Activated naive CD4-positive, alpha-beta T cell treated with anti-CD3 and anti-CD28 coated beads, Interleukin-2, amount 50 U/mL, for 72 hours (primary cell): ENCODE results near the gene RBM3. TPM values are rescaled to one million over a fixed set of nuclear protein-coding genes. Genes with fewer than 3 reads are reported as not detected.

ENCODE experiments used
- ATAC-seq, 2 donors: fragments of 150-1000 bp; cut with Tn5 transposase; 2 replicates each; pipeline ENCODE4 v1.10.0; 2021; ENCODE audit warnings: mild to moderate bottlenecking in 2 of 2, moderate library complexity in 2 of 2
- DNase-seq, 2 donors: peaks; one replicate each; pipeline ENCODE4 v3.0.0; 2021 to 2022; ENCODE audit warnings: low spot score in 2 of 2
- H3K27ac Mint-ChIP-seq, 2 donors: one replicate each; pipeline ENCODE4 v1.8.0; 2022; ENCODE audit warnings: mild to moderate bottlenecking in 2 of 2, mixed read lengths in 2 of 2
- H3K36me3 Mint-ChIP-seq, 2 donors: one replicate each; pipeline ENCODE4 v1.8.0; 2022; ENCODE audit warnings: mixed read lengths in 2 of 2
- H3K9me3 Mint-ChIP-seq, 2 donors: one replicate each; pipeline ENCODE4 v1.8.0; 2022; ENCODE audit warnings: mixed read lengths in 2 of 2
- total RNA-seq, 2 donors: library from RNA; stranded (reverse); gene quantifications; one replicate each; pipeline ENCODE4 v1.2.3, GENCODE V29; 2022

RBM3 gene
- total RNA-seq, 2 donors from 2014 or later: 171 to 256 TPM

DNA sequence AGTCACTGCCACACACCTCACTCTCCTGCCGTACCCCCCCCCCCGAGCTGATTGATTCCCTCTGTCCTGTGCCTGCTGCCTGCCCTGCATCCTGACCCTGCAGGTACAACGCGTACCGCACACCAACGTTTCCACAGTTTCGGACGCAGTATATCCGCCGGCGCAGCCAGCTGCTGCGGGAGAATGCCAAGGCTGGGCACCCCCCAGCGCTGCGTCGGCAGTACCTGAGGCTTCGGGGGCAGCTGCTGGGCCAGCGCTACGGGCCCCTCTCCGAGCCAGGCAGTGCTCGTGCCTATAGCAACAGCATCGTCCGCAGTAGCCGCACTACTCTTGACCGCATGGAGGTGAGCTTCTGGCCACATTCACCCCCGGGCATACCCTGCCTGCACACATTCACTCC, 24.3 kb downstream of the RBM3 start:
- Mint-ChIP-seq H3K9me3 (no peaks in the 10 kb centered on the region), H3K36me3 (no peaks in the 10 kb centered on the region), H3K27ac (peak overlapping the region in 1 of 2 donors; percentile 97)
- ATAC-seq (no peak), DNase-seq (no peak)

DNA sequence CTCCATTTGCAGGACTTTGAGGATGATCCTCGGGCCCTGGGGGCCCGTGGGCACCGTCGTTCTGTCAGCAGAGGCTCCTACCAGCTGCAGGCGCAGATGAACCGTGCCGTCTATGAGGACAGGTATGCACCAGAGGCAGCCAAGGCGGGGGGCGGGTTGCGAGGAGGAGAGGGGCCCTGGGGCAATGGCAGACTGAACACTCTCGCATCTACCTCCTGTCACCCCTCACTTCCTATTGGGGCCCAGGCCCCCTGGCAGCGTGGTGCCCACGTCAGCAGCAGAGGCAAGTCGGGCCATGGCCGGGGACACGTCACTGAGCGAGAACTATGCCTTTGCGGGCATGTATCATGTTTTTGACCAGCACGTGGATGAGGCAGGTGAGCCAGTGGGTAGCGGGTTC, 25.1 kb downstream of the RBM3 start:
- ATAC-seq (no peak), DNase-seq (no peak)
- no peaks in the 10 kb centered on the region for H3K36me3 Mint-ChIP-seq
- no peak overlapping the region for H3K27ac Mint-ChIP-seq
- no peaks in the 10 kb centered on the region for H3K9me3 Mint-ChIP-seq

- no peaks in the 10 kb centered on the region for H3K9me3 Mint-ChIP-seq
- H3K27ac Mint-ChIP-seq: no peak overlapping the region
- DNase-seq (no peak), ATAC-seq (no peak)
- H3K36me3 Mint-ChIP-seq: no peaks in the 10 kb centered on the region
These were observed 25.9 kb downstream of the RBM3 start for GRCh38 chrX:48600226-48600625.

DNA sequence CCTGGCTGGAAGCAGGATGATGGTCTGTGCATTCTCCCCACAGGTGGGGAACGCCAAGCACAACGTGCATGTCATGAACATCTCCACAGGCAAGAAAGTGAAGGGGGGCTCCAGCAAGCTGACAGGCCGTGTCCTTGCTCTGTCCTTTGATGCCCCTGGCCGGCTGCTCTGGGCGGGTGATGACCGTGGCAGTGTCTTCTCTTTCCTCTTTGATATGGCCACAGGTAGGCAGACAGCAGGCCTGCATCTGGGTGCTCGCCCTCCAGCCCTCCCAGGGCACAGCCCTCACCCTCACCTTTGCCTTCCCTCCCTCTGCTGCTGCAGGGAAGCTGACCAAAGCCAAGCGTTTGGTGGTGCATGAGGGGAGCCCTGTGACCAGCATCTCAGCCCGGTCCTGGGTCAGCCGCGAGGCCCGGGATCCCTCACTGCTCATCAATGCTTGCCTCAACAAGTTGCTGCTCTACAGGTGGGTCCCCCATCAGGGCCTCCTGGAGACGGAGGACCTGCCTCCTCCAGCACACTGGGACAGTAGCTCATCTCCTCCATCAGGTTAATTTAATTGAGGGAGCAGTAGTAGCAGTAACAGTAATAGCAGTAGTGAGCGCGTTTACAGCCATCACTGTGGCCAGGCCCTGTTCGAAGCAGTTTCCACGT, 27.6 kb downstream of the RBM3 start:
- Mint-ChIP-seq H3K9me3 (no peaks in the 10 kb centered on the region), H3K36me3 (no peaks in the 10 kb centered on the region), H3K27ac (no peak overlapping the region)
- ATAC-seq (no peak), DNase-seq (no peak)

DNA sequence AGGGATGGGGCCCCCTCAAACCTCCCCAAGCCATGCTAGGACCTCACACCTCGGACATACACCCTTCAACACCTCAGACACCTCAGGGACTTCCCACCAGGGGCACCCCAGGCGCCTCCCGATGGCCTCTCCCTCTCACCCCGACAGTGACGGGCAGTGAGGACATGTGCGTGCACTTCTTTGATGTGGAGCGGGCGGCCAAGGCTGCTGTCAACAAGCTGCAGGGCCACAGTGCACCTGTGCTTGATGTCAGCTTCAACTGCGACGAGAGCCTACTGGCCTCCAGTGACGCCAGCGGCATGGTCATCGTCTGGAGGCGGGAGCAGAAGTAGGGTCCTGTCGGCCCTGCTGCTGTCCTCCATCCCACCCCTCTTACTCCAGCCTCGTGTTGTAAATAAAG, 30.4 kb downstream of the RBM3 start:
- no peak for DNase-seq
- ATAC-seq: no peak
- Mint-ChIP-seq H3K36me3 (no peaks in the 10 kb centered on the region), H3K9me3 (no peaks in the 10 kb centered on the region), H3K27ac (peak overlapping the region in 1 of 2 donors; percentile 65)

DNA sequence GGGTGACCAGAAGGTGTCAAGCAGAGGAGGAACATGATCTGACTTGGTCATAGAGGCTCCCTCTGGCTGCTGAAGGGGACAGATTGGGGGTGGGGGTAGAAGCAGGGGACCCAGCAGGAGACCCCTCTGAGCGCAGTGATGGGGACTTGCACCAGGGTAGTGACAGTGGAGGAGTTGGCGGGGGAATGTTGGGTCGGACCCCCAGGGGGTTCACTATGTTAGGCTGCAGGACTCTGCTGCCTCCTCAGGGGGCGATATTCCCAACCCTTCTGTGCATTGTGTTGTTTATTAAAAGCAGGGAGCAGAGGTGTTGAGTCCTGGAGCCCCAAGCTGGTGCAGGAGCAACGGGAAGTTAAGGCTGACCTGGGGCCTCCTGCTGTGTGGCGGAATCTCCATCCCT, 31.8 kb downstream of the RBM3 start:
- ATAC-seq: no peak
- DNase-seq: no peak
- Mint-ChIP-seq H3K36me3 (no peaks in the 10 kb centered on the region), H3K27ac (no peak overlapping the region), H3K9me3 (no peaks in the 10 kb centered on the region)

DNA sequence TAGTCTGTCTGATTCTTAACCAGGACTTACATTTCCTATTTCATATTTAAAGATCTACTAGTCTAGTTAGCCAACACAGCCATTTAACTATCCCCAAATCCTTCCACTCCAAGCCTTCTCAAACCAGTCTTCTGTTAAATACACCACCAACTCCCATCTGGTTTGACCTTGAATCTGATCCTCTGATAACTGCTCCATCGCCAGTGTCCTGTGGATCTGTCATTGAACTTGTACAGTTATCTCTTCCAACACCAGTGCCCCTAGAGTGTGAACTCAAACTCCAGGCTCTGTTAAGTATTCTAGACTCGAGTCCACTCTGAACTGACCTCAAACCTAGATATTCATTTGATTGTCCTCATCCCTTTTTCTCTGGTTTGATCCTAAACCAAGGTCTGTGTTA, 37.4 kb downstream of the RBM3 start:
- DNase-seq (no peak), ATAC-seq (no peak)
- Mint-ChIP-seq H3K36me3 (no peaks in the 10 kb centered on the region), H3K27ac (no peak overlapping the region), H3K9me3 (no peaks in the 10 kb centered on the region)

- DNase-seq: no peak
- no peak for ATAC-seq
These were observed 39.3 kb downstream of the RBM3 start for GRCh38 chrX:48613502-48614160.

DNA sequence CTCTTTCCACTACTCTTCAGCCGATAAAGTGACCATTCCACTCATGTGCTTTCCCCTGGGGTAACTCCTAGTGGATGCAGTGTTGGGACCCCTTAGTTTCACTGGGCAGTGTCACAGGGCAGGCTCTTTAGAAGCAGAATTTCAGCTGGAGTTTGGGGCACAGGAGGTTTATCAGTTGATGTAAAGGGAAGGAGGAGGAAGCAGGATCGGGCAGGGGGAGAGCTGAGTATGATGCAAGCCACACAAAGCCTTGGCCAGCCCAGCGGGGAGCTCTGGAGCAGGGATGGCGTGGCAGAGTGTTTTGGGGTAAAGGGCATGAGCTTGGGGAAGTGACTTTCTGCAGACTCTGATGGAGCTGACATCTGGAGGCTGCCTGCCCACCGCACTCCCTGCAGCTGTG, 42.3 kb downstream of the RBM3 start:
- H3K27ac Mint-ChIP-seq: no peak overlapping the region

More at GRCh38 chrX:48613502-48614160, 39.3 kb downstream of the RBM3 start:
- Mint-ChIP-seq H3K27ac (no peak overlapping the region), H3K36me3 (no peaks in the 10 kb centered on the region), H3K9me3 (no peaks in the 10 kb centered on the region)

DNA sequence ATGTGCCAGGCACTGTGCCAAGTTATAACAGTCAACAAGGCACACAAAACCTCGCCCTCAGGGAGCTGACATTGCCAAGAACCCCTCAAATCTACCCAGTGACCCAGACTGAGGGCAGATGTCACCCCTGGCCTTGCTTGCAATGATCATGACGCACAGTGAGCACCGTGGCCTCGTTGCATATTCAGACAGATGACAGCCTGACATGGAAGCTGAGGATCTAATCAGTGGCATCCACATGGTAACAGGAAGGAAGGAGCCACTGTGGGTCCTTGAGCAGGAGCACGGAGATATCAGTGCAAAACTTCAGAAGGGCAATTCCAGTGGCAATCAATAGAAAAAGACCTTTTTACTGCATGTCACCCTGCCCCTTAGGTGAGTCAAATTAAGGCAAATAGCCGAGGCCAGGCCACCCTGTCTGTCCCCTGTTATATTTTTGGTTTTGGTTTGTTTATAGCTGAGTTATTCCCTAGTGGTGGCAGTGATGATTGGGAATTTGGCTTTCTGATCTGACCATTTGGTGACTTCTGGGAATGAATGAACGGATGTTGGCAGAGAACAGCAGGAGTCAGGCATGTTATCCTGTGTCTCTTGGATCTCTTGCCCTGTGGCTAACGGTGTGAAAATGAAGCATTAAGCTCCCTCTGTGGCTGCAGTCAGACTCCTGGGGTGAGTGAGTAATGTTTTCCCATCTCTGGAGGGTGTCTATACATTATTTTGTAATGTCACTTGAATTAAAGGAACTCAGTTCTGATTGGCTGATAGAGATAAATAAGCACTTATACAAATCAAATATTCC, 43.5 kb downstream of the RBM3 start:
- peak in 1 of 2 donors; percentile 29 for ATAC-seq
- no peak for DNase-seq
- Mint-ChIP-seq H3K9me3 (no peaks in the 10 kb centered on the region), H3K27ac (no peak overlapping the region), H3K36me3 (no peaks in the 10 kb centered on the region)

More for the DNA sequence above, 42.3 kb downstream of the RBM3 start:
- no peak for ATAC-seq
- Mint-ChIP-seq H3K36me3 (no peaks in the 10 kb centered on the region), H3K9me3 (no peaks in the 10 kb centered on the region)
- no peak for DNase-seq

- H3K27ac Mint-ChIP-seq: no peak overlapping the region
- H3K36me3 Mint-ChIP-seq: no peaks in the 10 kb centered on the region
- DNase-seq (no peak), ATAC-seq (no peak)
- no peaks in the 10 kb centered on the region for H3K9me3 Mint-ChIP-seq
These were observed 52.4 kb downstream of the RBM3 start for GRCh38 chrX:48626401-48627298.

Other genes with a start within 250 kb of the RBM3 start
- not detected for gene SSX3, start 217.8 kb upstream of the RBM3 start, total RNA-seq
- not detected for gene SSX4, start 190.9 kb upstream of the RBM3 start, total RNA-seq
- not detected for gene SSX4B, start 162.5 kb upstream of the RBM3 start, total RNA-seq
- 10 to 100 TPM; 46.3 to 94.5 TPM for gene SLC38A5, start 104.2 kb upstream of the RBM3 start, total RNA-seq
- 10 to 100 TPM; 58.4 to 76.6 TPM for gene FTSJ1, start 98.3 kb upstream of the RBM3 start, total RNA-seq
- gene PORCN, start 65.5 kb upstream of the RBM3 start, total RNA-seq: 10 to 100 TPM; 10.7 to 11.8 TPM
- 100 to 1,000 TPM; 107 to 176 TPM for gene EBP, start 52.7 kb upstream of the RBM3 start, total RNA-seq
- 10 to 100 TPM; 18.8 to 22.2 TPM for gene TBC1D25, start 34.8 kb upstream of the RBM3 start, total RNA-seq
- 10 to 100 TPM; 52.8 to 58.5 TPM for gene WDR13, start 23.0 kb downstream of the RBM3 start, total RNA-seq
- 10 to 100 TPM; 88.9 to 93.0 TPM for gene WAS, start 109.3 kb downstream of the RBM3 start, total RNA-seq
- gene SUV39H1, start 122.2 kb downstream of the RBM3 start, total RNA-seq: 10 to 100 TPM; 31.5 to 36.4 TPM
- gene GLOD5, start 187.3 kb downstream of the RBM3 start, total RNA-seq: not detected
- gene GATA1, start 212.1 kb downstream of the RBM3 start, total RNA-seq: under 1 TPM in 1 of 2 donors, not detected in 1; 0.25 TPM
- gene HDAC6, start 227.6 kb downstream of the RBM3 start, total RNA-seq: 100 to 1,000 TPM in 1 of 2 donors, 10 to 100 TPM in 1; 77.0 to 189 TPM